Tibial nerve (tissue), 4 donors: Measurements from ENCODE around the gene GLYATL3. TPM values are rescaled to one million over a fixed set of nuclear protein-coding genes. Genes with fewer than 3 reads are reported as not detected.
A peak's percentile ranks its signal among the peaks of the same experiment; 100 is the strongest.
"Not testable (repeated sequence)": the region's sequence is repeated elsewhere in the genome, so short reads cannot be mapped to it uniquely, and the experiment has no call there.

Source experiments
- DNase-seq, 2 donors: peaks; one replicate each; pipeline ENCODE4 v3.0.0-alpha.2; 2019; ENCODE audit warnings: low spot score in 2 of 2
- H3K27ac ChIP-seq, 4 donors: fragments of 200-600 bp; sonication (generic) in 3 of 4; one replicate each; pipeline ENCODE4 v1.5.1; 2017 to 2019; ENCODE audit warnings: mild to moderate bottlenecking in 1 of 4
- H3K27me3 ChIP-seq, 2 donors: fragments of 200-600 bp; sonication (generic) in 1 of 2; one replicate each; pipeline versions ENCODE4 v1.5.1 to v1.6.0; 2017 to 2019
- H3K36me3 ChIP-seq, 3 donors: fragments of 200-600 bp; sonication (generic); one replicate each; pipeline ENCODE4 v1.5.1; 2018 to 2019
- H3K4me1 ChIP-seq, 4 donors: fragments of 200-600 bp; sonication (generic) in 3 of 4; one replicate each; pipeline ENCODE4 v1.5.1; 2017 to 2019
- H3K4me3 ChIP-seq, 4 donors: fragments of 200-600 bp; sonication (generic) in 3 of 4; one replicate each; pipeline ENCODE4 v1.5.1; 2017 to 2019; ENCODE audit warnings: mild to moderate bottlenecking in 1 of 4, moderate library complexity in 1 of 4
- H3K9me3 ChIP-seq, 4 donors: fragments of 200-600 bp; sonication (generic) in 3 of 4; one replicate each; pipeline ENCODE4 v1.5.1; 2017 to 2019
- CTCF ChIP-seq, 5 experiments: fragments of 200-600 bp in 3 of 5; fragments of 450-650 bp in 2 of 5; sonication (generic) in 3 of 5; IDR thresholded peaks; one replicate each; pipeline ENCODE4 v1.5.1; 2016 to 2019; ENCODE audit warnings: antibody characterized with exemption in 5 of 5, mild to moderate bottlenecking in 3 of 5, moderate library complexity in 2 of 5
- EP300 ChIP-seq, 2 donors: sonication (generic); formaldehyde crosslinking; IDR thresholded peaks; one replicate each; pipeline ENCODE4 v1.6.1; 2017; ENCODE audit warnings: antibody characterized with exemption in 2 of 2, mild to moderate bottlenecking in 1 of 2
- POLR2A ChIP-seq, 2 donors: fragments of 450-650 bp; IDR thresholded peaks; one replicate each; pipeline ENCODE4 v1.6.1; 2017; ENCODE audit warnings: antibody characterized with exemption in 2 of 2, mild to moderate bottlenecking in 2 of 2, moderate library complexity in 2 of 2
- WGBS, 2 donors: methylation state at CpG; one replicate each; pipeline ENCODE4 v1.1.5; 2018; 5-methylcytosine and 5-hydroxymethylcytosine counted together
- total RNA-seq, 4 donors: library from RNA; depleted of rRNA; stranded (reverse); fragments of >200 nt; gene quantifications; one replicate each; pipeline ENCODE4 v1.1.0, GENCODE V29; 2016

The GLYATL3 gene
- total RNA-seq, 4 donors from 2014 or later = not detected

DNA sequence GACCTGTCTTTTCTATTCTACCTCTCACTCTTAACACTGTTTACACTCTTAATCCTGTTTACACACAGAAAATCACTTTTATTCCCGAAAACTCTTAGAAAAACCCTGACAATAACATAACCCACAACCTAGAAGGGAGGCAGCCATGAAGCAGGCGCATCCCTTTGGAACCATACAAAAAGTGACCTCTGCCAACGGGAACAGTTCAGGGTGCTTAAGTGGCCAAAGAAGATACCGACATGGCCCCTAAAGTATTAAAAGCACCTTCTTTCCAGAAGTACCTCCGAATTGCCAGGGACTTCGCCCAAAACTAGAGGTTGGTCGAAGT lies 37.2 kb upstream of the GLYATL3 start:
- peak overlapping the region; percentile 88 to 96 (median 94) for H3K27ac ChIP-seq
- WGBS, 2 donors = 1 to 2% methylated on average over 7 of the region's 7 CpGs
- TF ChIP-seq CTCF (IDR thresholded peaks at IDR 0.05) = no peak
- TF ChIP-seq POLR2A (IDR thresholded peaks at IDR 0.05) = no peak
- TF ChIP-seq EP300 (IDR thresholded peaks at IDR 0.05) = no peak
- peaks cover 0 to 15% (median 0%) of the 10 kb centered on the region in 3 donors for H3K36me3 ChIP-seq
- no peaks in the 10 kb centered on the region for H3K9me3 ChIP-seq
- no peaks in the 10 kb centered on the region for H3K27me3 ChIP-seq
- no peak for DNase-seq
- peak overlapping the region; percentile 49 to 87 (median 78) for H3K4me3 ChIP-seq
- peaks cover 0 to 57% (median 14%) of the 10 kb centered on the region in 4 donors for H3K4me1 ChIP-seq

DNA sequence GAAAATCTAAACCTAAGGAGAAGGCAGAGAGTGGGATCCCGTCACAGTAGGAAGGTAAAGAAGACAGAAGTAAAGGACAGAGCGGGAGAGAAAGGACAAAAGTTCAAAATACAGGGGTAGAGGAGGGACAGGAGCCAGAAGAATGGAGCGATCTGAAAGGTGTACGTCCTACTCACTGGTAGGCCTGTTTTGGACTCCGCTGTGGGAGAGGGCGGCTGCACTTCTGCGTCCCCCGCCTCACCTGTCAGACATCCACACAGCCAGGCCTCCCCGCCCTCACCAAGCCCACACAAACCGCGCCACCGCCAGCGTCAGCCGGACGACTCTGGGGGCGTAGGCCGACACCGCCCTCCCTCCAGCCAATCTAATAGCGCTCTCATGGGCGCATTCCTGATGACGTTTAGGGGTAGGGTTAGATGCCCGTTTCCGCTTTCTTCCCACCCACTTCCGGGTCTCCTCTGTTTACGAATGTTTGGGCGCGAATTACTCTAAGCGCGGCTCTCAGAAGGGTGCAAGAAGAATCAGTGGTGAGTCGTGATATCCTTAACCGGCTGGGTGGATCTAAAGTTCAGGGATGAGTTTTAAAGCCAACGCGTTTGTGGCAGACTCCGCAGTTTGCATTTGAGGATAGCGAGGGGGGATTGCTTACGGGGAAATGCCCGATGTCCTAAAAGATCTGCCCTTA lies 36.7 kb upstream of the GLYATL3 start, which contains the start of the genes CENPQ and MMUT:
TSS of gene CENPQ (plus strand) at position 444 of the 685 bp plus-strand sequence. CDS start 6,807 bp downstream, outside the sequence.
TSS of gene MMUT (minus strand) at position 327 of the 685 bp plus-strand sequence. CDS start 3,787 bp downstream, outside the sequence.
- Histone ChIP-seq H3K9me3 (no peaks in the 10 kb centered on the region), H3K27me3 (no peaks in the 10 kb centered on the region), H3K27ac (peak within 1 kb of the TSS; percentile 88 to 96 (median 94)), H3K4me3 (peak within 1 kb of the TSS; percentile 49 to 87 (median 78)), H3K36me3 (peaks cover 0 to 10% (median 0%) of the 10 kb centered on the region in 3 donors), H3K4me1 (peaks cover 0 to 52% (median 14%) of the 10 kb centered on the region in 4 donors)
- WGBS, 2 donors = 0% methylated on average over 36 to 37 of the region's 37 CpGs
- peak; percentile 42 to 94 for TF ChIP-seq POLR2A (IDR thresholded peaks at IDR 0.05)
- peak; percentile 97 to 99 for TF ChIP-seq EP300 (IDR thresholded peaks at IDR 0.05)
- peak in 1 of 5 experiments; percentile 41 for TF ChIP-seq CTCF (IDR thresholded peaks at IDR 0.05)
- peak; percentile 85 to 96 for DNase-seq

GRCh38 chr6:49463612-49463967 lies 36.1 kb upstream of the GLYATL3 start:
- 0 to 3% methylated on average over 4 of the region's 4 CpGs for WGBS, 2 donors
- H3K27ac ChIP-seq = peak overlapping the region; percentile 88 to 96 (median 94)
- H3K4me3 ChIP-seq = peak overlapping the region; percentile 49 to 87 (median 78)
- H3K4me1 ChIP-seq = peaks cover 0 to 49% (median 14%) of the 10 kb centered on the region in 4 donors
- DNase-seq = no peak
- peaks cover 0 to 8% (median 0%) of the 10 kb centered on the region in 3 donors for H3K36me3 ChIP-seq
- no peaks in the 10 kb centered on the region for H3K27me3 ChIP-seq
- no peaks in the 10 kb centered on the region for H3K9me3 ChIP-seq
- TF ChIP-seq EP300 (IDR thresholded peaks at IDR 0.05) (no peak), CTCF (IDR thresholded peaks at IDR 0.05) (no peak), POLR2A (IDR thresholded peaks at IDR 0.05) (no peak)

DNA sequence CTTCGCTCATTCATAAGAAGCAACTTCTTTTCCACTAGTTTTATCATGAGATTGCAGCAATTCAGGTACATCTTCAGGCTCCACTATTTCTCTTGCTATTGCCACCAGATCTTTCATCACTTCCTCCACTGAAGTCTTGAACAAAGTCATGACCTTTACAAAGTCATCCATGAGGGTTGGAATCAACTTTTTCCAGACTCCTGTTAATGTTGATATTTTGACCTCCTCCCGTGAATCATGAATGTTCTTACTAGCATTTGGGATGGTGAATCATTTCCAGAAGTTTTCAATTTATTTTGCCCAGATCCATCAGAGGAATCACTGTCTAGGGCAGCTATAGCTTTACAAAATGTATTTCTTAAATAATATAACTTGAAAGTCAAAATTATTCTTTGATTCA lies 35.0 kb upstream of the GLYATL3 start:
- peaks cover 0 to 39% (median 14%) of the 10 kb centered on the region in 4 donors for H3K4me1 ChIP-seq
- H3K36me3 ChIP-seq = no peaks in the 10 kb centered on the region
- H3K4me3 ChIP-seq = no peak overlapping the region
- 89 to 94% methylated on average over 2 of the region's 2 CpGs for WGBS, 2 donors
- DNase-seq = no peak
- no peaks in the 10 kb centered on the region for H3K27me3 ChIP-seq
- no peaks in the 10 kb centered on the region for H3K9me3 ChIP-seq
- no peak overlapping the region for H3K27ac ChIP-seq
- TF ChIP-seq POLR2A (IDR thresholded peaks at IDR 0.05) (no peak), CTCF (IDR thresholded peaks at IDR 0.05) (no peak), EP300 (IDR thresholded peaks at IDR 0.05) (no peak)

DNA sequence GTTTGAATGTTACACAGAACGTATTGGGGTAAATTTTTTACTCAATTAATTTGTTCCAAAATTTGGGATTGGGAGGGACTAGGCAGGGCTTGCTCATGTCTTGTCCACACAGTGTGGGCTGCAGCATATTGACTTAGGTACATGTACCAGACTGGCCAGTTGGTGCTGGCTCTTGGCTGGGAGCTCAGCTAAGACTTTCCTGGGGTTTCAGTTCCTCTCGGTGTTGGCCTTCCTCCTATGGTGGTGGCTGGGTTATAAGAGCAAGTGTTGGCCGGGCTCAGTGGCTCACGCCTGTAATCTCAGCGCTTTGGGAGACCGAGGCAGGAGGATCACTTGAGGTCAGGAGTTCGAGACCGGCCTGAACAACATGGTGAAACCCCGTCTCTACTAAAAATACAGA lies 31.7 kb upstream of the GLYATL3 start:
- Histone ChIP-seq H3K4me1 (peaks cover 0 to 15% (median 3%) of the 10 kb centered on the region in 4 donors), H3K27me3 (no peaks in the 10 kb centered on the region), H3K36me3 (peaks cover 0 to 15% (median 0%) of the 10 kb centered on the region in 3 donors), H3K4me3 (no peak overlapping the region), H3K27ac (no peak overlapping the region), H3K9me3 (no peaks in the 10 kb centered on the region)
- TF ChIP-seq CTCF (IDR thresholded peaks at IDR 0.05) = no peak
- no peak for TF ChIP-seq POLR2A (IDR thresholded peaks at IDR 0.05)
- WGBS, 2 donors = 98% methylated on average over 9 of the region's 9 CpGs
- no peak for DNase-seq

- peaks cover 0 to 49% (median 0%) of the 10 kb centered on the region in 3 donors for H3K36me3 ChIP-seq
- H3K4me1 ChIP-seq, H3K9me3 ChIP-seq, H3K27me3 ChIP-seq, H3K27ac ChIP-seq, H3K4me3 ChIP-seq, DNase-seq: not testable (repeated sequence)
- 96 to 100% methylated on average over 2 of the region's 2 CpGs for WGBS, 2 donors
Observed at GRCh38 chr6:49476564-49476963, 23.2 kb upstream of the GLYATL3 start.
